HG03565 (cell line): ENCODE data around the gene MEI4.
"Not testable (repeated sequence)": the region's sequence is repeated elsewhere in the genome, so short reads cannot be mapped to it uniquely, and the experiment has no call there.

ENCODE experiments used
- ATAC-seq: cut with Tn5 transposase; IDR thresholded peaks from one replicate; pipeline ENCODE4 v1.9.1; 2021; ENCODE audit warnings: mild to moderate bottlenecking, moderate library complexity; ENCODE audit not compliant: unreplicated experiment

MEI4 gene

GRCh38 chr6:77813090-77813489 is 160.3 kb downstream of the MEI4 start:
- ATAC-seq = no peak

- no peak for ATAC-seq
These were observed 161.3 kb downstream of the MEI4 start for GRCh38 chr6:77814119-77814518.

GRCh38 chr6:77815531-77815930 is 162.7 kb downstream of the MEI4 start:
- ATAC-seq = no peak

DNA sequence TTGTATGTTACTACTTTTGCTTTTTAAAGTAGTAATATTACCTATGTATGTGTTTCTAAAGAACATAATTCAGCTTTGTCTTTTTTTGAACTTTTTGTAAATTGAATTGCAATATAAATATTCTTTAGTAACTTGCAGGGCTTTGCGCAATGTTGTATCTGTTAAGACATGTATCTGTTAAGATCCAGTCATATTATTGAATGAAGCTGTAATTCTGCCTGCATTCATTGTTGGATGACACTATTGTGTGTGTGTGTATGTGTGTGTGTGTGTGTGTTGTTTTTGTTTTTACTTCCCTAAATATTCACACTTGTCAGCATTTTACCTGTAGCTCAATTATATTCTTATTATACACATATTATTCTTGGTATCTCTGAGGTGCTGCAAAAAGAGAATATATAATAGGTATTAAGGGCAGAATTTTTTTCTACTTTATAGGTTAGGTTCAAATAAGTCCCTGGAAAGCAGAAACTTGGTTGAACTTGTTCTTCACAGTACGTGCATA is 164.0 kb downstream of the MEI4 start:
- ATAC-seq = no peak

DNA sequence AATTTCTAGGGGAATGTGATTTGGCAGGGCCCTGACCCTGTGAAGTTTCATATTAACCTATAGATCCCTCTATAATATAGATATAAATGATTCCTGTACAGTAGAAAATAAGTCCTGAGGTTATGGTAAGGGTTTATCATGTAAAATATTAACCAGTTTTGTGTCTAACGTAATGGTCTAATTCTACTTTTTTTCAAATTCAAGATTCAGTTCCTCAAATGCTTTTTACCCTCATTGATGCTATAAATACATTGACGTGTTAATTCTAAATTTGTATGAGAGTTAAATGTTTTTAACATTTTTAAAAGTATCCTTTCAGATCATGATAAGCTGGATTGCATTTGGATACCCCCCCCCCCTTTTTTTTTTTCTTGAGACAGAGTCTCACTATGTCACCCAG is 169.4 kb downstream of the MEI4 start:
- ATAC-seq = no peak

GRCh38 chr6:77825204-77825603 is 172.4 kb downstream of the MEI4 start:
- no peak for ATAC-seq

DNA sequence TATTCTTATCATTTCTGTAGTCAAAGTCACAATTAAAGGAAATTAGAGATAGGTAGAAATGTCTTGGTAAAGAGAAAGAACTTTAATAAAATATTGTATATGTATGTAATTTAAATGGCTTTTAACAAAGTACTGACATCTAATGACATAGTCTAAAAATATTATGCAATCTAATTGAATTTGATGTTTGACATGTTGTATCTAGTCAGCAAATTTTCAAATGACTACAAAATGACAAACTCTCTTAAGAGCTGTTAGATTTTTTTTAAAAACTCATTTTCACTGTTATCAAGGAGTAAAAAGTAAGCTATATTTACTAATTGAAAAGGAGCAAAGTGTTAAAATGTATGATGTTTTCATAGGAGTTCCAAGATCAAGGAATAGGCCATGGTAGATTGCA is 176.9 kb downstream of the MEI4 start:
- no peak for ATAC-seq

DNA sequence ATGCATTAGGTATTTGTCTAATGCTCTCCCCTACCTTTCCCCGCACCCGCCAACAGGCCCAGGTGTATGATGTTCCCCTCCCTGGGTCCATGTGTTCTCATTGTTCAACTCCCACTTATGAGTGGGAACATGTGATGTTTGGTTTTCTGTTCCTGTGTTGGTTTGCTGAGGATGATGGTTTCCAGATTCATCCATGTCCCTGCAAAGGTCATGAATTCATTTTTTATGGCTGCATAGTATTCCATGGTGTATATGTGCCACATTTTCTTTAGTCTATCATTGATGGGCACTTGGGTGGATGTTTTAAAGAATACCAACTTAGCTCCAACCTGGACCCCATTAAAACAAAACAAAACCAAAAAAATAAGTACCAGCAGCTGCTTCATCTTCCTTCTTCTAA is 180.9 kb downstream of the MEI4 start:
- ATAC-seq = not testable (repeated sequence)

GRCh38 chr6:77834591-77834996 is 181.8 kb downstream of the MEI4 start:
- ATAC-seq = no peak

- ATAC-seq = no peak
These were observed 184.4 kb downstream of the MEI4 start for GRCh38 chr6:77837034-77837784.

DNA sequence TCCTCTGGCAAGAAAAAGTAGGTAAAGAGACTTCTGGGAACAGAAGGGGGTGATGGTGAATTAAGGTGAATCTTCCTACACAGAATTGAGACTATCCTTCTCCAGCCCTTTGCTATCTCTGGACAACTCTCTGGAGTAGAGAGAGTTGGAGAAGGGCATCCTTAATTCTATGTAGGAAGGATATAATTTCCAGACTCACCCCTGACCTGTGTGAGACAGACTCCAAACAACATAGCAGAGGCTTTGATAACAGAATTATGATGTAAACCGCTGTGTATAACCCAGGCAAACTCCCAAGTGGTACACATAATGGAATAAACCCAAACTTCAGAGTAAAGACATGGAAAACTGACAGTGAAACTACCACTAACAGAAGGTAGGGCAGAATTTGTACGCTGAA is 186.5 kb downstream of the MEI4 start:
- ATAC-seq = no peak

- ATAC-seq = no peak
These were observed 192.0 kb downstream of the MEI4 start for GRCh38 chr6:77844822-77845221.

GRCh38 chr6:77853401-77853800 is 200.6 kb downstream of the MEI4 start:
- no peak for ATAC-seq

DNA sequence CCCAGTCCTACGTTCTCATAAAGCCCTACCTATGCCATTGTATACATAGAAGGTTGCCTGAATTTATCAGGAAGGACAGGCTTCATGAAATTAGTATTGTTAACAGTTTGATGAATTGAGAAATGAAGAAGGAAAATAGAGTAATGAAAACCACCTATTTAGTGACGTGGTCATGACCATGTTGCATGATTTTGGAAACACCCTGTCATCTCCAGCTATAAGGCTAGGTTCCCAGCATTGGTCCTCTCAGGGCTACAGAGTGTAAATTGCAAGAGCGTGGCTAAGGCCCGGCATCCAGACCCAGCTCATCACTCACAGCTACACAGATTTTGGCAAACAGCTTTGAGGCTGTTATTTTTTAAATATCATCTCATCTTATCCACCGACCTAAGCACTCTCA is 203.6 kb downstream of the MEI4 start:
- ATAC-seq = no peak

DNA sequence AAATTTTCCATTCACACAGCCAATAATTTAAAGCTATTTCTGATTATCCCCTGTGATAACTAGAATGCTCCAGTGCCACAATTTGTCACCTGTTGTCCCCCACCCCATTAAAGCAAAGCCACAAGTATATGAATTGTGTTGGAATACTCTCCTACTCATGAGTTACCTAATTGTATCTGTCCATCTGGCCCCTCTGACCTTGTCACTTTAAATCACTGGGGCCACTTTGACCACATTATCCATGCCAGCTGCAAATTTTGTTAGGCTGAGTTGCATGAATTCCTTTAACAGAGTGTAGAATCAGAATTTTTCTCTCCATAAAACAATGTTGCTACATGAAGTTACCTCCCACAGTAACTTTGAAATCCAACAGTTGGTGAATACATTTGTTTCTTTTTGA is 204.6 kb downstream of the MEI4 start:
- ATAC-seq = no peak

DNA sequence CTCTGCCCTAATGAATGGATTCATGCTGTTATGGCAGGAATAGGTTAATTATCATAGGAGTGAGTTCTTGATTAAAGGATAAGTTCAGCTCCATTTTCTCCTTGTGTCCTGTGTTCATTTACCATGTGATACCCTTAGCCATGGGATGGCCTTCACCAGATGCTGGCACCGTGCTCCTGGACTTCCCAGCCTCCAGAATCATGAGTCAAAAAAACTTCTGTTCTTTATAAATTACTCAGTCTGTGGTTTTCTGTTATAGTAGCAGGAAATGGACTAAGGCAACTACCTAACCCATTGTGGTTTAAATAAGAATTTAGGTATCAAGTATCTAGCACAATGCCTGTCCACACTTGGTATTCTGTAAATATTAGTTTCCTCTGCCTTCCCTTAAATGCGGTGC is 223.5 kb downstream of the MEI4 start:
- ATAC-seq = no peak

DNA sequence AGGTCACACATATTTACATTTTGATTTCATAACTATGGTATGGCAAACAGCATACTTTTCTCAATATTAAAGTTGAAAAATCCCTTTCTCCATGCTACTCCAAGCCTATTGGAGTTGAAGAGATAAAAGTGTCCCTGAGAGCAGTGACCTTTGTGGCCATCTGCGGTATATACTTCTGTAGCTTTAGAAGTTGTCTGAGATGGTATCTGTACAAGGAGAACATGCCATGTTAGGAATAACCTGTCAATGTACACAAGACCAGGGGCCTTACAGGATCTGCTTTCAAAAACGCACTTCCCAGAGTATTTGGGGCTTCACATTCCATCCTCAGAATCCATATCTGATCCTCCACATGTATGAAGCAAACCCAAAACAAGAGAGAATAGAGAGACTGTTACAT is 226.7 kb downstream of the MEI4 start:
- ATAC-seq = no peak

GRCh38 chr6:77880501-77880900 is 227.7 kb downstream of the MEI4 start:
- no peak for ATAC-seq

DNA sequence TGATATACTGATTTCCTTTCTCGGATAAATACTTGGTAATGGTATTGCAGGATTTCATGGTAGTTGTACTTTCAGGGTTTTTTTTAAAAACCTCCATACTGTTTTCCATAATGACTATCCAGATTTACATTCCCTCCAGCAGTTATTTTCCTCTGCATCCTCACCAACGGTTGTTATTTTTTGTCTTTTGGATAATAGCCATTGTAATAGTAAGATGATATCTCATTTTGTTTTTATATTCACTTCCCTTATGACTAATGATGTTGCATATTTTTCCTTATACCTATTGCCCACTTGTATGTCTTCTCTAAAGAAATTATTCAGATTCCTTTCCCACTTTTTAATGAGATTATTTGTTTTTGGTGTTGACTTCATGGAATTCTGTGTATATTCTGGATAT is 231.0 kb downstream of the MEI4 start:
- no peak for ATAC-seq

DNA sequence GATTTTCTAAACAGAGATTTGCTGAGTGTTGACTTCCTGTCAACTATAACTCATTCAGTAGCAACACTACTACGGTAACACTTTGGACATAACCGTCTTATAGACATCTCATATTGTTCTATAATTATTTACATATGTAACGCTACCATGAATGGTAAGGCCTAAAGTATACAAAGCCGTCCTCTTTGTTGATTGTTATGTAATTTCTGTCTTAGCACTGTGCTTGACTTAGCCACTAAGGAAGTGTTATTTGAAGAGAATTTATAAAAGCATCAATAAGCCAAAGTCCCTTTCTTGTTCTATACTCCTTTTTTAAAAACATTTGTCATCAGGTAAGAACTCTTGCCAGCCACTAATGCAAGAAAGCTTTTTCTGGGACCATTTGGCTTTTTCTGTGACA is 240.6 kb downstream of the MEI4 start:
- ATAC-seq = no peak

- no peak for ATAC-seq
These were observed 253.2 kb downstream of the MEI4 start for GRCh38 chr6:77906070-77906469.

- ATAC-seq = no peak
These were observed 258.0 kb downstream of the MEI4 start for GRCh38 chr6:77910826-77911225.

DNA sequence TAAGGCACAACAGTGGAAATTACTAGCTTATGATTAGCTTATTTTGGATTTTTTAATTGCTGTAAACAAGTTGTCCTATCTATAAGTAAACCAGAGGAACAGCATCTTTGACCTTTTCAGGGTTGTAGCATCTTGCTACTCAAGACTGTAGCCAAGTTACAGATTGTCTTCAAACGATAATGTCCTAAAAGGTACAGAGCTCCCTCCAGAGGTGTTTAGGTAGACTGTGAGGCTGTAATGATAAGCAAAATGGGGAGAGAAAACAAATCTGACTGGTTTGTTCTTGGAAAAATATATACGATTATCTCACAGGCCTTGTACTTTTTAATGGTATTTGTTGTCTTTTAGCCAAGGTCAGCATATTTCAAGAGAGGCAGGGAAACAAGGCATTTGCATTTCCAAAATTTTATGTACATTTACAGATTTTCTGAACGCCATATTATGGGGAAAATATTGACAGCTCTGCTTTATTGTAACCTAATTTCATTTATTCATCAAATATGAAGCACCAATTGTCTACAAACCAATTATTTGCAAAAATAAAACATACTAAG is 273.4 kb downstream of the MEI4 start:
- ATAC-seq = no peak
